Fibroblast of lung (primary cell): ENCODE results near the gene WWC1.

Experiments
- EZH2 ChIP-seq: IDR thresholded peaks from 2 replicates; pipeline ENCODE4 v1.5.1; 2012; ENCODE audit warnings: low read length, control low read depth, mild to moderate bottlenecking; ENCODE audit errors: missing control alignments
- TF ChIP-seq, protein P1 (sequence below), 2 donors: IDR thresholded peaks in 1 of 2; conservative IDR thresholded peaks in 1 of 2; 1 replicate in 1 of 2; 2 replicates in 1 of 2; pipeline ENCODE4 v1.5.1; 2011 to 2012; ENCODE audit warnings: low read length in 2 of 2, control low read depth in 1 of 2, inconsistent platforms in 1 of 2, low read depth in 1 of 2, mild to moderate bottlenecking in 1 of 2

DNA sequence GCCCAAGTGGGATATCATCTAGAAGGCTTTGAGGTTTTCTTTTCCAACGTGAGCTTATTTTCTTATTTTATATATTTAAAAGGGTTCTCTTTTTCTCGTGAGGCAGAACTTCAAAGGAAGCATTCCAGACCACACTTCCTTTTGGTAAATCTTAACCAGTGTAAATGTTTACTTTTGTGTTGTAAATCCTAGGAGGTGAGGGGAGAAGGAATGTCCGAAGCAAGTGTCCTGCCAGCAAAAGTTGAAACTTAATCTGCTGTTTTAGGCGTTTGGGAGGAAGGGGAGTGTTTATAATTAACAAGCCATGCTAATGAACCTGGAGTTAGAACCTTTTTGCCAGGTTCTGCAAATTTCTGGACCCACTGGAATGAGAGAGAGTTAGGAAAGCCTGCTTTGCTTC is 37.9 kb downstream of the WWC1 start:
- TF ChIP-seq, protein P1, sequence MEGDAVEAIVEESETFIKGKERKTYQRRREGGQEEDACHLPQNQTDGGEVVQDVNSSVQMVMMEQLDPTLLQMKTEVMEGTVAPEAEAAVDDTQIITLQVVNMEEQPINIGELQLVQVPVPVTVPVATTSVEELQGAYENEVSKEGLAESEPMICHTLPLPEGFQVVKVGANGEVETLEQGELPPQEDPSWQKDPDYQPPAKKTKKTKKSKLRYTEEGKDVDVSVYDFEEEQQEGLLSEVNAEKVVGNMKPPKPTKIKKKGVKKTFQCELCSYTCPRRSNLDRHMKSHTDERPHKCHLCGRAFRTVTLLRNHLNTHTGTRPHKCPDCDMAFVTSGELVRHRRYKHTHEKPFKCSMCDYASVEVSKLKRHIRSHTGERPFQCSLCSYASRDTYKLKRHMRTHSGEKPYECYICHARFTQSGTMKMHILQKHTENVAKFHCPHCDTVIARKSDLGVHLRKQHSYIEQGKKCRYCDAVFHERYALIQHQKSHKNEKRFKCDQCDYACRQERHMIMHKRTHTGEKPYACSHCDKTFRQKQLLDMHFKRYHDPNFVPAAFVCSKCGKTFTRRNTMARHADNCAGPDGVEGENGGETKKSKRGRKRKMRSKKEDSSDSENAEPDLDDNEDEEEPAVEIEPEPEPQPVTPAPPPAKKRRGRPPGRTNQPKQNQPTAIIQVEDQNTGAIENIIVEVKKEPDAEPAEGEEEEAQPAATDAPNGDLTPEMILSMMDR (conservative IDR thresholded peaks at IDR 0.05 in 1 of 2, IDR thresholded peaks at IDR 0.05 in 1 of 2; ENCODE audit: low read depth in 1 of 2, low read length in 2 of 2): no peak
- TF ChIP-seq EZH2: no peak
